GM23338 (cell line): ENCODE results near the gene CDKL1. TPM values are rescaled to one million over a fixed set of nuclear protein-coding genes. Genes with fewer than 3 reads are reported as not detected.

Experiments used
- ATAC-seq: fragments of 200-7000 bp; cut with Tn5 transposase; 3 replicates; pipeline ENCODE4 v1.9.1; 2020
- DNase-seq: peaks from one replicate; pipeline ENCODE4 v3.0.0-alpha.2; 2015; ENCODE audit warnings: low spot score
- H2AFZ ChIP-seq: fragments of 200-600 bp; sonication (generic); 2 replicates; pipeline ENCODE4 v1.8.0; 2016; ENCODE audit warnings: antibody characterized with exemption, mild to moderate bottlenecking, moderate library complexity
- H3F3A ChIP-seq: fragments of 200-600 bp; sonication (generic); replicated peaks from 2 replicates; pipeline ENCODE4 v1.8.0; 2017; ENCODE audit warnings: antibody characterized with exemption, mixed run types, low read depth
- H3K27ac ChIP-seq: fragments of 200-600 bp; sonication (generic); 2 replicates; pipeline ENCODE4 v1.6.1; 2016; ENCODE audit warnings: low read depth
- H3K27me3 ChIP-seq: fragments of 200-600 bp; sonication (generic); 2 replicates; pipeline ENCODE4 v1.8.0; 2016; ENCODE audit warnings: mild to moderate bottlenecking, mixed run types, moderate library complexity; ENCODE audit not compliant: insufficient read depth
- H3K36me3 ChIP-seq: fragments of 200-600 bp; sonication (generic); 2 replicates; pipeline ENCODE4 v1.8.0; 2016; ENCODE audit warnings: mild to moderate bottlenecking; ENCODE audit not compliant: insufficient read depth
- H3K4me1 ChIP-seq: fragments of 200-600 bp; sonication (generic); 2 replicates; pipeline ENCODE4 v1.8.0; 2016; ENCODE audit warnings: mild to moderate bottlenecking, moderate library complexity; ENCODE audit not compliant: insufficient read depth
- H3K4me2 ChIP-seq: fragments of 200-600 bp; sonication (generic); 2 replicates; pipeline ENCODE4 v1.7.1; 2017; ENCODE audit warnings: mixed run types
- H3K4me3 ChIP-seq: fragments of 200-600 bp; sonication (generic); 2 replicates; pipeline ENCODE4 v1.6.1; 2016; ENCODE audit warnings: mixed run types
- H3K79me2 ChIP-seq: fragments of 200-600 bp; sonication (generic); replicated peaks from 2 replicates; pipeline ENCODE4 v1.8.0; 2017; ENCODE audit warnings: mild to moderate bottlenecking; ENCODE audit not compliant: insufficient read depth
- H3K9me2 ChIP-seq: fragments of 200-600 bp; sonication (generic); 2 replicates; pipeline ENCODE4 v1.8.0; 2017; ENCODE audit not compliant: insufficient read depth
- H4K20me1 ChIP-seq: fragments of 200-600 bp; sonication (generic); replicated peaks from 2 replicates; pipeline ENCODE4 v1.8.0; 2017; ENCODE audit warnings: mild to moderate bottlenecking; ENCODE audit not compliant: insufficient read depth
- H3K27ac Mint-ChIP-seq: 2 replicates; pipeline ENCODE4 v1.8.0; 2020; ENCODE audit warnings: inconsistent platforms, mild to moderate bottlenecking, moderate library complexity, mixed read lengths
- H3K27me3 Mint-ChIP-seq: 3 replicates; pipeline ENCODE4 v1.8.0; 2022; ENCODE audit warnings: low read depth, mild to moderate bottlenecking, moderate library complexity, mixed read lengths, inconsistent platforms; ENCODE audit not compliant: insufficient read depth, poor library complexity
- H3K36me3 Mint-ChIP-seq: 3 replicates; pipeline ENCODE4 v1.8.0; 2021; ENCODE audit warnings: low read depth, mild to moderate bottlenecking, inconsistent platforms, moderate library complexity, mixed read lengths
- H3K4me1 Mint-ChIP-seq: 3 replicates; pipeline ENCODE4 v1.8.0; 2020; ENCODE audit warnings: mild to moderate bottlenecking, inconsistent platforms, mixed read lengths
- H3K4me3 Mint-ChIP-seq: 3 replicates; pipeline ENCODE4 v1.8.0; 2021; ENCODE audit warnings: moderate library complexity, mild to moderate bottlenecking, inconsistent platforms, mixed read lengths
- H3K9me3 Mint-ChIP-seq: 3 replicates; pipeline ENCODE4 v1.8.0; 2020; ENCODE audit warnings: moderate library complexity, mild to moderate bottlenecking, inconsistent platforms, mixed read lengths
- CREB1 ChIP-seq: fragments of 250-450 bp; sonication (Bioruptor Pico); IDR thresholded peaks from 2 replicates; pipeline ENCODE4 v1.5.0; 2020; ENCODE audit warnings: low read depth, mild to moderate bottlenecking, moderate library complexity
- CTCF ChIP-seq, 2 experiments: fragments of 200-600 bp in 1 of 2; sonication (generic) in 1 of 2; conservative IDR thresholded peaks; 2 replicates each; pipeline versions ENCODE4 v1.5.1 to v1.6.1; 2016 to 2017; ENCODE audit warnings: antibody characterized with exemption in 2 of 2, low read depth in 2 of 2, mild to moderate bottlenecking in 2 of 2, moderate library complexity in 1 of 2
- ETS1 ChIP-seq: IDR thresholded peaks from 2 replicates; pipeline ENCODE4 v1.6.1; 2016; ENCODE audit warnings: antibody characterized with exemption
- EZH2 ChIP-seq: fragments of 200-600 bp; sonication (generic); IDR thresholded peaks from one replicate; pipeline ENCODE4 v1.8.0; 2017; ENCODE audit warnings: antibody characterized with exemption, mild to moderate bottlenecking, low read depth; ENCODE audit not compliant: unreplicated experiment
- EZH2phosphoT487 ChIP-seq: fragments of 200-600 bp; sonication (generic); IDR thresholded peaks from one replicate; pipeline ENCODE4 v1.8.1; 2018; ENCODE audit warnings: antibody characterized with exemption; ENCODE audit not compliant: unreplicated experiment
- JUNB ChIP-seq: IDR thresholded peaks from one replicate; pipeline ENCODE4 v1.6.1; 2016; ENCODE audit warnings: antibody characterized with exemption; ENCODE audit not compliant: unreplicated experiment
- NANOG ChIP-seq: IDR thresholded peaks from 2 replicates; pipeline ENCODE4 v1.6.1; 2016; ENCODE audit warnings: antibody characterized with exemption, borderline replicate concordance
- POLR2AphosphoS5 ChIP-seq: IDR thresholded peaks from 2 replicates; pipeline ENCODE4 v1.6.1; 2016; ENCODE audit warnings: antibody characterized with exemption, low read depth
- REST ChIP-seq: IDR thresholded peaks from one replicate; pipeline ENCODE4 v1.6.1; 2018; ENCODE audit warnings: antibody characterized with exemption; ENCODE audit not compliant: unreplicated experiment
- STAT1 ChIP-seq: IDR thresholded peaks from one replicate; pipeline ENCODE4 v1.6.1; 2016; ENCODE audit warnings: antibody characterized with exemption; ENCODE audit not compliant: unreplicated experiment
- ZNF114 ChIP-seq: fragments of 250-450 bp; sonication (Bioruptor Pico); IDR thresholded peaks from 2 replicates; pipeline ENCODE4 v1.5.0; 2020; ENCODE audit warnings: mild to moderate bottlenecking, moderate library complexity
- ZNF331 ChIP-seq: fragments of 250-450 bp; sonication (Bioruptor Pico); IDR thresholded peaks from 2 replicates; pipeline ENCODE4 v1.5.0; 2020; ENCODE audit warnings: low read depth, mild to moderate bottlenecking, moderate library complexity
- ZNF462 ChIP-seq: fragments of 250-450 bp; sonication (Bioruptor Pico); IDR thresholded peaks from 2 replicates; pipeline ENCODE4 v1.5.0; 2020; ENCODE audit warnings: mild to moderate bottlenecking, moderate library complexity
- polyA plus RNA-seq: library from polyadenylated mRNA; unstranded; fragments of >200 nt; fragmentation: Nextera tagmentation; extraction: Ambion mirVana; gene quantifications from 2 replicates; pipeline ENCODE4 v1.2.1, GENCODE V29; 2016
- total RNA-seq: library from RNA; depleted of rRNA; stranded (reverse); fragments of >200 nt; shearing (Covaris generic); gene quantifications from 2 replicates; pipeline ENCODE4 v1.2.3, GENCODE V29; 2014

Gene CDKL1
- total and polyA plus RNA-seq, 2 experiments from 2014 or later: 0.52 TPM

- ATAC-seq: no peak
- Mint-ChIP-seq H3K4me3 (no peak overlapping the region), H3K27me3 (peaks cover 4% of the 10 kb centered on the region), H3K4me1 (no peaks in the 10 kb centered on the region; the same call in 1 of the 3 replicates), H3K27ac (no peak overlapping the region), H3K36me3 (no peaks in the 10 kb centered on the region), H3K9me3 (no peaks in the 10 kb centered on the region)
- no peaks in the 10 kb centered on the region for H3K36me3 ChIP-seq
- H3K4me2 ChIP-seq: no peak overlapping the region
- H3K4me1 ChIP-seq: no peaks in the 10 kb centered on the region
- H3K27me3 ChIP-seq: no peaks in the 10 kb centered on the region
- no peak overlapping the region for H3K27ac ChIP-seq
- no peaks in the 10 kb centered on the region for H4K20me1 ChIP-seq
- H3K79me2 ChIP-seq: no peaks in the 10 kb centered on the region
- H3F3A ChIP-seq: no peaks in the 10 kb centered on the region
- H2AFZ ChIP-seq: no peak overlapping the region
- TF ChIP-seq STAT1: no peak
- TF ChIP-seq CTCF (conservative IDR thresholded peaks at IDR 0.05; ENCODE audit: low read depth in 2 of 2): no peak
- no peak for TF ChIP-seq CREB1 (CRISPR knock-in tag)
- no peak for TF ChIP-seq NANOG
- no peak for TF ChIP-seq ZNF114
- no peak for TF ChIP-seq POLR2AphosphoS5
- TF ChIP-seq JUNB: no peak
- TF ChIP-seq ZNF462 (CRISPR knock-in tag): no peak
- no peak for TF ChIP-seq ZNF331 (CRISPR knock-in tag)
- no peak for TF ChIP-seq ETS1
- TF ChIP-seq REST: no peak
- TF ChIP-seq EZH2phosphoT487: no peak
- TF ChIP-seq EZH2: no peak
- H3K4me3 ChIP-seq: no peak overlapping the region
- H3K9me2 ChIP-seq: no peaks in the 10 kb centered on the region
- DNase-seq: no peak
Observed at GRCh38 chr14:50359631-50360030, 37.0 kb downstream of the CDKL1 start.
